ENCODE data around the gene PHRF1. TPM values are rescaled to one million over a fixed set of nuclear protein-coding genes. Genes with fewer than 3 reads are reported as not detected.
A peak's percentile ranks its signal among the peaks of the same experiment; 100 is the strongest.

Gene PHRF1
- total RNA-seq, 2 experiments from 2014 or later, result 40.0 to 44.5 TPM

GRCh38 chr11:614021-614622, 37.9 kb downstream of the PHRF1 start:
- ChIA-PET CTCF (interaction anchor here (1.1 kb wide), 1 partner anchor 59 kb away, joined by 5 read pairs; no protein-coding TSS in a partner anchor), POLR2A (no interaction called here)
- DNase-seq (no peak), ATAC-seq (no peak)
- Mint-ChIP-seq H3K4me3 (peak overlapping the region; percentile 85), H3K27me3 (no peaks in the 10 kb centered on the region), H3K36me3 (ENCODE audit: low read depth) (peaks cover 21% of the 10 kb centered on the region), H3K27ac (peak overlapping the region; percentile 82), H3K9me3 (ENCODE audit: low read depth) (no peaks in the 10 kb centered on the region), H3K4me1 (peaks cover 13% of the 10 kb centered on the region)
- intact Hi-C loops (cut with DNase I, micrococcal nuclease), result loop anchor here in 1 of 2 experiments (2.0 kb wide), 1 partner anchor 45 kb away; no protein-coding TSS in a partner anchor

- DNase-seq (no peak), ATAC-seq (no peak)
- peaks cover 13% of the 10 kb centered on the region for H3K4me1 Mint-ChIP-seq
- POLR2A ChIA-PET, result no interaction called here
- H3K4me3 Mint-ChIP-seq, result peak overlapping the region; percentile 85
- CTCF ChIA-PET, result interaction anchor here (0.6 kb wide), 1 partner anchor 285 kb away, joined by 3 read pairs; no protein-coding TSS in a partner anchor
- peak overlapping the region; percentile 95 for H3K27ac Mint-ChIP-seq
- H3K27me3 Mint-ChIP-seq, result no peaks in the 10 kb centered on the region
- H3K36me3 Mint-ChIP-seq (ENCODE audit: low read depth), result peaks cover 20% of the 10 kb centered on the region
- no peaks in the 10 kb centered on the region for H3K9me3 Mint-ChIP-seq (ENCODE audit: low read depth)
- intact Hi-C loops (cut with DNase I, micrococcal nuclease), result loop anchor here in 1 of 2 experiments (1.0 to 2.0 kb wide), 5 partner anchors 39 to 194 kb away; partner anchors contain the start of genes DEAF1, HRAS, PHRF1 and RPLP2
Observed at GRCh38 chr11:614623-615503, 38.6 kb downstream of the PHRF1 start.

GRCh38 chr11:615504-616319, 39.4 kb downstream of the PHRF1 start, which contains the start of gene IRF7:
Gene IRF7, minus strand, starts transcription at chr11:615950. Its CDS starts 586 bp downstream, at chr11:615364.
- Mint-ChIP-seq H3K36me3 (ENCODE audit: low read depth) (peaks cover 19% of the 10 kb centered on the region), H3K27me3 (no peaks in the 10 kb centered on the region), H3K4me3 (peak within 1 kb of the TSS; percentile 85), H3K9me3 (ENCODE audit: low read depth) (no peaks in the 10 kb centered on the region), H3K27ac (peak within 1 kb of the TSS; percentile 95), H3K4me1 (peaks cover 13% of the 10 kb centered on the region)
- ATAC-seq, result peak; percentile 81
- intact Hi-C loops (cut with DNase I, micrococcal nuclease), result loop anchor here in 1 of 2 experiments (1.0 to 2.0 kb wide), 5 partner anchors 39 to 194 kb away; partner anchors contain the start of genes DEAF1, HRAS, PHRF1 and RPLP2
- CTCF ChIA-PET, result interaction anchor here (0.6 kb wide), 2 partner anchors 100 to 284 kb away, joined by 3 read pairs; no protein-coding TSS in a partner anchor
- POLR2A ChIA-PET, result interaction anchor here (0.6 kb wide), 1 partner anchor 110 kb away, joined by 6 read pairs; no protein-coding TSS in a partner anchor
- peak; percentile 93 for DNase-seq

- Mint-ChIP-seq H3K27ac (peak overlapping the region; percentile 80), H3K27me3 (no peaks in the 10 kb centered on the region), H3K9me3 (ENCODE audit: low read depth) (no peaks in the 10 kb centered on the region), H3K4me1 (peaks cover 13% of the 10 kb centered on the region), H3K36me3 (ENCODE audit: low read depth) (peaks cover 16% of the 10 kb centered on the region), H3K4me3 (peak overlapping the region; percentile 85)
- POLR2A ChIA-PET, result interaction anchor here (0.6 kb wide), 1 partner anchor 110 kb away, joined by 6 read pairs; no protein-coding TSS in a partner anchor
- CTCF ChIA-PET, result no interaction called here
- DNase-seq, result no peak
- no peak for ATAC-seq
- intact Hi-C loops (cut with DNase I, micrococcal nuclease), result no loop called here
Observed at GRCh38 chr11:616320-617198, 40.3 kb downstream of the PHRF1 start.

- CTCF ChIA-PET, result no interaction called here
- ATAC-seq (no peak), DNase-seq (no peak)
- no peak overlapping the region for H3K4me3 Mint-ChIP-seq
- no peaks in the 10 kb centered on the region for H3K27me3 Mint-ChIP-seq
- intact Hi-C loops (cut with DNase I, micrococcal nuclease), result no loop called here
- H3K36me3 Mint-ChIP-seq (ENCODE audit: low read depth), result peaks cover 10% of the 10 kb centered on the region
- no peak overlapping the region for H3K27ac Mint-ChIP-seq
- H3K4me1 Mint-ChIP-seq, result peaks cover 13% of the 10 kb centered on the region
- POLR2A ChIA-PET, result no interaction called here
- no peaks in the 10 kb centered on the region for H3K9me3 Mint-ChIP-seq (ENCODE audit: low read depth)
Observed at GRCh38 chr11:617199-617911, 41.1 kb downstream of the PHRF1 start.

GRCh38 chr11:617912-618682, 41.8 kb downstream of the PHRF1 start:
- H3K4me3 Mint-ChIP-seq, result no peak overlapping the region
- H3K27me3 Mint-ChIP-seq, result no peaks in the 10 kb centered on the region
- no peak for DNase-seq
- CTCF ChIA-PET, result no interaction called here
- intact Hi-C loops (cut with DNase I, micrococcal nuclease), result no loop called here
- no peak for ATAC-seq
- H3K4me1 Mint-ChIP-seq, result peaks cover 13% of the 10 kb centered on the region
- H3K36me3 Mint-ChIP-seq (ENCODE audit: low read depth), result peaks cover 10% of the 10 kb centered on the region
- no peaks in the 10 kb centered on the region for H3K9me3 Mint-ChIP-seq (ENCODE audit: low read depth)
- H3K27ac Mint-ChIP-seq, result no peak overlapping the region
- POLR2A ChIA-PET, result interaction anchor here (0.6 kb wide), 1 partner anchor 52 kb away, joined by 3 read pairs; no protein-coding TSS in a partner anchor

GRCh38 chr11:618856-619627, 42.8 kb downstream of the PHRF1 start:
- Mint-ChIP-seq H3K9me3 (ENCODE audit: low read depth) (no peaks in the 10 kb centered on the region), H3K36me3 (ENCODE audit: low read depth) (peaks cover 10% of the 10 kb centered on the region), H3K4me1 (peaks cover 10% of the 10 kb centered on the region), H3K4me3 (no peak overlapping the region), H3K27me3 (no peaks in the 10 kb centered on the region), H3K27ac (no peak overlapping the region)
- ChIA-PET POLR2A (no interaction called here), CTCF (no interaction called here)
- ATAC-seq (no peak), DNase-seq (no peak)
- intact Hi-C loops (cut with DNase I, micrococcal nuclease), result no loop called here

- ChIA-PET POLR2A (no interaction called here), CTCF (no interaction called here)
- Mint-ChIP-seq H3K27ac (no peak overlapping the region), H3K4me1 (peaks cover 4% of the 10 kb centered on the region), H3K9me3 (ENCODE audit: low read depth) (no peaks in the 10 kb centered on the region), H3K4me3 (no peak overlapping the region), H3K36me3 (ENCODE audit: low read depth) (peaks cover 4% of the 10 kb centered on the region), H3K27me3 (no peaks in the 10 kb centered on the region)
- no peak for ATAC-seq
- DNase-seq, result no peak
- intact Hi-C loops (cut with DNase I, micrococcal nuclease), result no loop called here
Observed at GRCh38 chr11:619628-620050, 43.4 kb downstream of the PHRF1 start.

GRCh38 chr11:620201-620600, 43.9 kb downstream of the PHRF1 start:
- POLR2A ChIA-PET, result no interaction called here
- no peaks in the 10 kb centered on the region for H3K9me3 Mint-ChIP-seq (ENCODE audit: low read depth)

More at GRCh38 chr11:620201-620600, 43.9 kb downstream of the PHRF1 start:
- intact Hi-C loops (cut with DNase I, micrococcal nuclease), result no loop called here
- H3K36me3 Mint-ChIP-seq (ENCODE audit: low read depth), result peaks cover 2% of the 10 kb centered on the region
- H3K4me1 Mint-ChIP-seq, result peaks cover 3% of the 10 kb centered on the region
- CTCF ChIA-PET, result no interaction called here
- H3K27ac Mint-ChIP-seq, result no peak overlapping the region
- DNase-seq (no peak), ATAC-seq (no peak)
- no peaks in the 10 kb centered on the region for H3K27me3 Mint-ChIP-seq
- no peak overlapping the region for H3K4me3 Mint-ChIP-seq
